AG10803 (cell line): ENCODE data around the gene PTAR1.
"Not testable (repeated sequence)": the region's sequence is repeated elsewhere in the genome, so short reads cannot be mapped to it uniquely, and the experiment has no call there.

Experiments used
- DNase-seq: peaks from one replicate; pipeline ENCODE4 v3.0.0; 2010; ENCODE audit warnings: low read depth
- H3K4me3 ChIP-seq: 2 replicates; pipeline ENCODE4 v1.5.1; 2011; ENCODE audit warnings: mild to moderate bottlenecking, low read length, control low read depth
- TF ChIP-seq, protein P1 (sequence below): conservative IDR thresholded peaks from 2 replicates; pipeline ENCODE4 v1.5.1; 2011; ENCODE audit warnings: mild to moderate bottlenecking, low read length, control low read depth, inconsistent platforms

The PTAR1 gene, protein sequence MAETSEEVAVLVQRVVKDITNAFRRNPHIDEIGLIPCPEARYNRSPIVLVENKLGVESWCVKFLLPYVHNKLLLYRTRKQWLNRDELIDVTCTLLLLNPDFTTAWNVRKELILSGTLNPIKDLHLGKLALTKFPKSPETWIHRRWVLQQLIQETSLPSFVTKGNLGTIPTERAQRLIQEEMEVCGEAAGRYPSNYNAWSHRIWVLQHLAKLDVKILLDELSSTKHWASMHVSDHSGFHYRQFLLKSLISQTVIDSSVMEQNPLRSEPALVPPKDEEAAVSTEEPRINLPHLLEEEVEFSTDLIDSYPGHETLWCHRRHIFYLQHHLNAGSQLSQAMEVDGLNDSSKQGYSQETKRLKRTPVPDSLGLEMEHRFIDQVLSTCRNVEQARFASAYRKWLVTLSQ

DNA sequence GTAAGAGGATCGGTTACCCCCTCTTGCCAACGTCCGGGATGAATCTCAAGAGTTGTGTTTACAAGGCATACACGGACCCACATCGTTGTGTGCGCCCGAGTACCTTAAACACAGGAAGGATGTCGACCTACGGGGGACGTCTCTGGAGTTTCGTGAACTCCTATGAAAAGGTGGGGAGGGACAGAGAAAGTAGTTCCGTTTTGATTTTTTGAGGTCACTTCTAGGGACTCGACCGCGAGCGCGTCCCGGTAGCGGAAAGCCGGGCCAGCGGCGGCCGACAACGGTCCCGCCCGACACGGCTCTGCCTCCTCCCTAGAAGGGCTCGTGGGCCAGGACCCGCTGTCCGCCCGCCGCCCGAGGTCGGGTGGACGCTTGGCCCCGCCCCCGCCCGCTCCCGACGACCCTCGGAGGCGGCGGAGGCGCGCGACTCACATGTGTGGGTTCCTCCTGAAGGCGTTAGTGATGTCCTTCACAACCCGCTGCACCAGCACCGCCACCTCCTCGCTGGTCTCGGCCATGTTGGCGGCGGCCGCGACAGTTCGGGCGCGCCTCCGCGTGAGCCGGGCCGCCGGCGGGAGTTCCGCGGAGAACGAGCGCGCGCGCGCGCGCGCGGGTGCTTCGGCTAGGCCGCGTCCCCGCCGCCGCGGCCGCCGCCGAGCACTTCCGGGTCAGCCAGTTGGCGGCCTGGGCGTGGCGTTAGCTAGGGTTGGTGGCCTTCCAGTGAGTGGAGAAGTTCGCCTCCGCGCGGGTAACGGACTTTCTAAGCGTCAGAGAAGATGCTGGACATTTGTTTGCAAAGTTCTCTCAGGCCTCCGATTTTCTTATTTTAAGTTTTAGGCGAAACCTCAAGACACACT is at the start of gene PTAR1:
Gene PTAR1 (minus strand): TSS at position 591 of the 857 bp plus-strand sequence. CDS start 73 bp downstream, at position 518.
- H3K4me3 ChIP-seq, result peak within 1 kb of the TSS; percentile 90
- peak; percentile 88 for DNase-seq
- TF ChIP-seq, protein P1, sequence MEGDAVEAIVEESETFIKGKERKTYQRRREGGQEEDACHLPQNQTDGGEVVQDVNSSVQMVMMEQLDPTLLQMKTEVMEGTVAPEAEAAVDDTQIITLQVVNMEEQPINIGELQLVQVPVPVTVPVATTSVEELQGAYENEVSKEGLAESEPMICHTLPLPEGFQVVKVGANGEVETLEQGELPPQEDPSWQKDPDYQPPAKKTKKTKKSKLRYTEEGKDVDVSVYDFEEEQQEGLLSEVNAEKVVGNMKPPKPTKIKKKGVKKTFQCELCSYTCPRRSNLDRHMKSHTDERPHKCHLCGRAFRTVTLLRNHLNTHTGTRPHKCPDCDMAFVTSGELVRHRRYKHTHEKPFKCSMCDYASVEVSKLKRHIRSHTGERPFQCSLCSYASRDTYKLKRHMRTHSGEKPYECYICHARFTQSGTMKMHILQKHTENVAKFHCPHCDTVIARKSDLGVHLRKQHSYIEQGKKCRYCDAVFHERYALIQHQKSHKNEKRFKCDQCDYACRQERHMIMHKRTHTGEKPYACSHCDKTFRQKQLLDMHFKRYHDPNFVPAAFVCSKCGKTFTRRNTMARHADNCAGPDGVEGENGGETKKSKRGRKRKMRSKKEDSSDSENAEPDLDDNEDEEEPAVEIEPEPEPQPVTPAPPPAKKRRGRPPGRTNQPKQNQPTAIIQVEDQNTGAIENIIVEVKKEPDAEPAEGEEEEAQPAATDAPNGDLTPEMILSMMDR, result no peak; the same call in 1 of the 2 replicates

DNA sequence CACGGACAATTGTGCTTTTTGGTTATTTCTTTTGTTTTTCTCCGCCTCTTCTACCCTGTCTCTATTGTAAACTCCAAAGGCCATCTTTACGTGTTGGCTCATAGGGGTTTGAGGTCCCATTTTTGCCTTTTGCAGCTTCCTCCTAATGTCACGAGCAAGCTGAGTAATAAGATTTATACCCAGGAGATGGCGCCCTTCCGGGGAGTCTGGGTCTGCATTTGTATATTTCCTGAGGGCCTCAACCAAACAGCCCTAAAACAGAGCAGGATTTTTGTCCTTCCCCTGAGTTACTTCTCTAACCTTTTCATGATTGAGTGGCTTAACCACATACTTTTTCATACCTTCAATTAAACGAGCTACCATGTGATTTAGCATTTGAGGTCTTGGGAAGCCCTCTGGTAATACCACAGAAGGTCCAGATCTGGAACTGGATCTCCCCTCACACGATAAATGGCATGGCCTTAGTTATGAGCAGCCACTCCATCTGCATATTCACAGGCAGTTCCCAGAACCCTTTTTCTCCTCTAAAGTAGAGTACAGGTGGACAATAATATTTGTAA is 49.6 kb upstream of the PTAR1 start:
- no peak overlapping the region for H3K4me3 ChIP-seq
- DNase-seq, result peak; percentile 16
- TF ChIP-seq, protein P1, result peak; percentile 47

DNA sequence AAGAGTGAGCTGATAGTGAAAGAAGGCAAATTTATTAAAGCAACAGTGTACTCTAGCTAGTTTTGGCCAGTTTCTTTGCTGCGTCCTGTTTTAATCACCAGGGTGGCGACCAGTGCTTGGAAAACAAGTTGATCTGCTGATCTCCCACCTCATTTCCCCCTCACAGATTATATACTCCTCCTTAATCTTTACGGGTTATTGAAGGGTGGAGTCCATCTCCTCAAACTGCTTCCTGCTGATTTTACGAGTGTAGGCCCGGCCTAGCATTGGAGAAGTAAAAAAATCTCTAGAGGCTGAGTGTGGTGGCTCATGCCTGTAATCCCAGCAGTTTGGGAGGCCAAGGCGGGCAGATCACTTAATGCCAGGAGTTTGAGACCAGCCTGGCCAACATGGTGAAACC is 46.8 kb upstream of the PTAR1 start:
- no peak overlapping the region for H3K4me3 ChIP-seq
- TF ChIP-seq, protein P1, result no peak
- DNase-seq, result no peak

DNA sequence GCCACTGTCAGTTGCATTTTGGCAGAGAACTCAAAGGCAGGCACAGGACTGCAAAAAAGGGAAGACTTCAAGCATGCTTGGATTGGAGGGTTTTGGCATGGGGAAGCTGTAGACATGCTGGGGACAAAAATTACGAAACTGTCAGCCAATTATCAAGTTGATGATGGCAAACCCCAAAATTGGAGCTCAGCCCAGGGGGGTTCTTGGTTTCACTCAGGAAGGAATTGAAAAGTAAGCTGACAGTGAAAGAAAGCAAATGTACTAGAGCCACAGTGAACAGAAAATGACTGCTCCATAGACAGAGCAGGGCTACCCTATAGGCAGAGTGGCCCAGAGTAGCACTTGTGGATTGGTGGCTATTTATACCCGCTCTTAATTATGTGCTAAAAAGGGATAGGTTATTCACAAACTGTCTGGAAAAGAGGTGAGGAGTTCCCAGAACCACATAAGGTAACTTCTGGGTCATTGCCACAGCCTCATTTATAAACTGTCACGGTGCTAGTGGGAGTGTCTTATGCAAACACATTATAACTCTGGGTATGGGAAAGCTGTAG is 46.2 kb upstream of the PTAR1 start:
- no peak for DNase-seq
- TF ChIP-seq, protein P1, result no peak
- no peak overlapping the region for H3K4me3 ChIP-seq

DNA sequence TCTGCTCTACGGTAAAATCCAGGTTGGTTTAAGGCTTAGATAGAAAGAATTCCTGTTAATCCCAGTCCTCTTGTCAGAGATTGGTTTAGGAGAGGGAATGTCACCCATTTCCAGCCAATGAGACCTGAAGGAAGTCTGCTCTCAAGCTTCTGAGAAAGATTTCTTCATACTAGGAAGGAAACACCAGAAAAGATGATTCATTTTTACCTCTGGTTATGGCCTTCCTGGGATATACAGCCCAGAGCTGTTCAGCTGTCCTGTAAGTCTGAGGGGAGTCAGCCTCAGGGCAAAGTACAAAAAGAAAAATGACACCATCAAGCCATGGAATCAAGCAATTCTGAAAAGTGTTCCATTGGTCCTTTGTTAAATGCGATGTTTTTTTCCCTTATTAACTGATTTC is 42.2 kb upstream of the PTAR1 start:
- TF ChIP-seq, protein P1, result no peak
- no peak for DNase-seq
- no peak overlapping the region for H3K4me3 ChIP-seq

DNA sequence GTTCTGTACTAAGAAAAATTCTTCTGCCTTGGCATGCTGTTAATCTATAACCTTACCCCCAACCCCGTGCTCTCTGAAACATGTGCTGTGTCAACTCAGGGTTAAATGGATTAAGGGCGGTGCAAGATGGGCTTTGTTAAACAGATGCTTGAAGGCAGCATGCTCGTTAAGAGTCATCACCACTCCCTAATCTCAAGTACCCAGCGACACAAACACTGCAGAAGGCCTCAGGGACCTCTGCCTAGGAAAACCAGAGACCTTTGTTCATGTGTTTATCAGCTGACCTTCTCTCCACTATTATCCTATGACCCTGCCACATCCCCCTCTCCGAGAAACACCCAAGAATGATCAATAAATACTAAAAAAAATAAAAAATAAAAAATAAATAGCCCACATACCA is 40.2 kb upstream of the PTAR1 start:
- not testable (repeated sequence) for H3K4me3 ChIP-seq, DNase-seq

DNA sequence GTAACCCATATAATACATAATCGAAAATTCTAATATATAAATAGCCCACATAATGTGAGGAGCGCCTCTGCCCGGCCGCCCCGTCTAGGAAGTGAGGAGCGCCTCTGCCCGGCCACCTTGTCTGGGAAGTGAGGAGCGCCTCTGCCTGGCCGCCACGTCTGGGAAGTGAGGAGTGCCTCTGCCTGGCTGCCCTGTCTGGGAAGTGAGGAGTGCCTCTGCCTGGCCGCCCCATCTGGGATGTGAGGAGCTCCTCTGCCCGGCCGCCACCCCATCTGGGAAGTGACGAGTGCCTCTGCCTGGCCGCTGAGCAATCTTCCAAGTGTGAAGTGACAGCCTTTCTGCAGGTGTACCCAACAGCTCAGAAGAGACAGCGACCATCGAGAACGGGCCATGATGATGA is 39.7 kb upstream of the PTAR1 start:
- H3K4me3 ChIP-seq, DNase-seq: not testable (repeated sequence)
